A673 (cell line): ENCODE data around the gene ZDHHC11B.
"Not testable (repeated sequence)": the region's sequence is repeated elsewhere in the genome, so short reads cannot be mapped to it uniquely, and the experiment has no call there.

Source experiments
- CTCF ChIP-seq: fragments of 300-800, 200-600 bp; sonication (generic); conservative IDR thresholded peaks from 2 replicates; pipeline ENCODE4 v1.5.1; 2017; ENCODE audit warnings: low read depth, mild to moderate bottlenecking, antibody characterized with exemption, low read length, moderate library complexity, mixed read lengths
- EZH2 ChIP-seq: fragments of 200-600 bp; sonication (generic); IDR thresholded peaks from 2 replicates; pipeline ENCODE4 v1.6.1; 2017; ENCODE audit warnings: borderline replicate concordance, low read depth, mild to moderate bottlenecking, mixed read lengths, antibody characterized with exemption, low read length; ENCODE audit not compliant: poor library complexity, severe bottlenecking

GRCh38 chr5:811384-811783, 26.9 kb upstream of the ZDHHC11B start:
- not testable (repeated sequence) for TF ChIP-seq CTCF, EZH2
